Endothelial cell of umbilical vein (primary cell): ENCODE measurements around the gene LTA4H. TPM values are rescaled to one million over a fixed set of nuclear protein-coding genes. Genes with fewer than 3 reads are reported as not detected.

Source experiments
- BruUV-seq: library from RNA; stranded (reverse); fragments of 400-500 nt; replicated peaks from 2 replicates; lab custom pipeline; 2021; lab: Mats Ljungman, UMichigan
- CTCF ChIA-PET: fragments of 300-600, 350-600 bp; sonication (Branson Sonifier 250); formaldehyde crosslinking; loops from one replicate; lab custom pipeline; 2021; ENCODE audit warnings: antibody characterized with exemption, inconsistent platforms; lab: Charles Lee
- POLR2A ChIA-PET: fragments of 300-600, 350-600 bp; sonication (Branson Sonifier 250); formaldehyde crosslinking; loops from one replicate; lab custom pipeline; 2021; ENCODE audit warnings: antibody characterized with exemption, inconsistent platforms; lab: Charles Lee
- DNase-seq: peaks from one replicate; pipeline ENCODE4 v3.0.0-alpha.2; 2011; ENCODE audit warnings: low read depth, low spot score
- FAIRE-seq: peaks from 2 replicates; lab custom pipeline; 2011; peaks lifted over from hg19 to GRCh38; lab: Jason Lieb, UNC
- H2AFZ ChIP-seq: 2 replicates; pipeline ENCODE4 v1.6.0; 2012; ENCODE audit warnings: low read depth, low read length, control low read depth, inconsistent platforms
- H3K27ac ChIP-seq: 2 replicates; pipeline ENCODE4 v1.5.1; 2011; ENCODE audit warnings: low read depth, mild to moderate bottlenecking, control low read depth, low read length, moderate library complexity; ENCODE audit not compliant: insufficient read depth
- H3K27me3 ChIP-seq, 2 experiments: 2 replicates each; pipeline versions ENCODE4 v1.6.0 to v1.6.1; 2011; ENCODE audit warnings: low read length in 2 of 2, mixed read lengths in 1 of 2; ENCODE audit not compliant: control insufficient read depth in 2 of 2, insufficient read depth in 2 of 2
- H3K36me3 ChIP-seq, 2 experiments: 2 replicates in 1 of 2; 3 replicates in 1 of 2; pipeline ENCODE4 v1.5.1; 2011; ENCODE audit warnings: low read length in 2 of 2, mild to moderate bottlenecking in 1 of 2, moderate library complexity in 1 of 2; ENCODE audit not compliant: control insufficient read depth in 2 of 2, insufficient read depth in 2 of 2; ENCODE audit errors: extremely low read depth in 1 of 2
- H3K4me1 ChIP-seq: 3 replicates; pipeline ENCODE4 v1.5.1; 2011; ENCODE audit warnings: mild to moderate bottlenecking, low read length; ENCODE audit not compliant: control insufficient read depth, insufficient read depth; ENCODE audit errors: extremely low read depth
- H3K4me2 ChIP-seq: 2 replicates; pipeline ENCODE4 v1.6.1; 2011; ENCODE audit warnings: low read length, control low read depth, mixed read lengths; ENCODE audit not compliant: insufficient read depth
- H3K4me3 ChIP-seq, 3 experiments: fragments of 200-600 bp in 1 of 3; sonication (generic), shearing (Covaris generic) in 1 of 3; replicated peaks in 1 of 3; 2 replicates each; pipeline ENCODE4 v1.5.1; 2011 to 2016; ENCODE audit warnings: control low read depth in 3 of 3, low read length in 3 of 3, mild to moderate bottlenecking in 2 of 3, inconsistent platforms in 1 of 3, low read depth in 1 of 3, moderate library complexity in 1 of 3; ENCODE audit not compliant: insufficient read depth in 1 of 3
- H3K79me2 ChIP-seq: 2 replicates; pipeline ENCODE4 v1.6.0; 2012; ENCODE audit warnings: low read length, inconsistent platforms; ENCODE audit not compliant: control insufficient read depth, insufficient read depth
- H3K9ac ChIP-seq: replicated peaks from 2 replicates; pipeline ENCODE3; 2011; ENCODE audit warnings: low read length, control low read depth; ENCODE audit not compliant: insufficient read depth; ENCODE audit errors: extremely low read depth
- H3K9me1 ChIP-seq: replicated peaks from 3 replicates; pipeline ENCODE4 v1.6.0; 2011; ENCODE audit warnings: mild to moderate bottlenecking, low read length; ENCODE audit not compliant: control insufficient read depth, insufficient read depth; ENCODE audit errors: extremely low read depth
- H3K9me3 ChIP-seq: replicated peaks from 2 replicates; pipeline ENCODE4 v1.5.1; 2012; ENCODE audit warnings: low read length, inconsistent platforms; ENCODE audit not compliant: control insufficient read depth, insufficient read depth
- H4K20me1 ChIP-seq: replicated peaks from 2 replicates; pipeline ENCODE3; 2011; ENCODE audit warnings: mild to moderate bottlenecking, low read length; ENCODE audit not compliant: control insufficient read depth, insufficient read depth; ENCODE audit errors: extremely low read depth
- CTCF ChIP-seq, 2 donors: IDR thresholded peaks; 1 replicate in 1 of 2; 2 replicates in 1 of 2; pipeline ENCODE4 v1.5.1; 2011; ENCODE audit warnings: low read length in 2 of 2, mild to moderate bottlenecking in 2 of 2, moderate library complexity in 2 of 2, control low read depth in 1 of 2, inconsistent platforms in 1 of 2, low read depth in 1 of 2; ENCODE audit not compliant: insufficient read depth in 1 of 2; ENCODE audit errors: extremely low read depth in 1 of 2
- EZH2 ChIP-seq: IDR thresholded peaks from 2 replicates; pipeline ENCODE4 v1.6.1; 2012; ENCODE audit warnings: borderline replicate concordance, low read depth, mild to moderate bottlenecking, moderate library complexity, low read length, inconsistent platforms; ENCODE audit not compliant: severe bottlenecking
- FOS ChIP-seq: IDR thresholded peaks from 2 replicates; pipeline ENCODE4 v1.6.1; 2011; ENCODE audit warnings: mild to moderate bottlenecking, low read length, moderate library complexity, borderline replicate concordance; ENCODE audit not compliant: insufficient read depth
- GATA2 ChIP-seq: IDR thresholded peaks from 2 replicates; pipeline ENCODE4 v1.7.0; 2011; ENCODE audit warnings: low read depth, mild to moderate bottlenecking, moderate library complexity, mixed read lengths, low read length; ENCODE audit not compliant: insufficient read length, insufficient read depth
- JUN ChIP-seq: IDR thresholded peaks from 2 replicates; pipeline ENCODE4 v1.6.1; 2011; ENCODE audit warnings: borderline replicate concordance, low read depth; ENCODE audit not compliant: insufficient read length, insufficient read depth
- MAX ChIP-seq: IDR thresholded peaks from 2 replicates; pipeline ENCODE4 v1.6.1; 2011; ENCODE audit not compliant: insufficient read depth, insufficient read length
- MYC ChIP-seq: IDR thresholded peaks from one replicate; pipeline ENCODE4 v1.6.1; 2011; ENCODE audit warnings: mild to moderate bottlenecking, low read depth, low read length
- POLR2A ChIP-seq: IDR thresholded peaks from 2 replicates; pipeline ENCODE4 v1.6.1; 2012; ENCODE audit warnings: low read depth, mild to moderate bottlenecking, control low read depth, low read length
- POLR2AphosphoS5 ChIP-seq: IDR thresholded peaks from 2 replicates; pipeline ENCODE4 v1.6.1; 2012; ENCODE audit warnings: low read depth, mild to moderate bottlenecking, control low read depth, low read length, moderate library complexity; ENCODE audit not compliant: insufficient read depth
- dilution Hi-C: fragments of 300-500 bp; cut with MboI; formaldehyde crosslinking; loops from one replicate; pipeline ENCODE4 v1.15.0; 2019; ENCODE audit warnings: low sequenced_read_pairs; ENCODE audit not compliant: extremely low pct_ligation_motif_present
- intact Hi-C: fragments of 100-400 bp; cut with micrococcal nuclease; formaldehyde crosslinking; loops from one replicate; pipeline ENCODE4 v1.10.0; 2022
- polyA plus RNA-seq, 4 experiments: library from polyadenylated mRNA; depleted of rRNA in 3 of 4; stranded (reverse) in 3 of 4; unstranded in 1 of 4; fragments of >200 nt; gene quantifications; 2 replicates each; pipeline versions ENCODE4 v1.2.1 to v1.2.3, GENCODE V29; 2011 to 2012; ENCODE audit warnings: missing spikeins in 1 of 4
- total RNA-seq: library from RNA; stranded (reverse); gene quantifications from 2 replicates; pipeline ENCODE4 v1.2.3, GENCODE V29; 2021

The LTA4H gene
- total and polyA plus RNA-seq, 2 donors (not counting 3 experiments of a cell fraction or from before 2014, with no cell fraction given): 77.1 to 85.2 TPM

GRCh38 chr12:96036765-96037455 lies 1.5 kb upstream of the LTA4H start:
- H3K9me3 ChIP-seq: no peaks in the 10 kb centered on the region
- H3K4me3 ChIP-seq: no peak overlapping the region
- no TSS peak for BruUV-seq
- no peaks in the 10 kb centered on the region for H3K79me2 ChIP-seq
- no peaks in the 10 kb centered on the region for H3K27me3 ChIP-seq
- DNase-seq: no peak
- intact Hi-C loops: no loop called here
- no peak overlapping the region for H3K27ac ChIP-seq
- H3K4me1 ChIP-seq: peaks cover 10% of the 10 kb centered on the region
- H3K4me2 ChIP-seq: no peak overlapping the region
- no peak overlapping the region for H3K9ac ChIP-seq
- CTCF ChIA-PET: interaction anchor here (1.4 kb wide), 1 partner anchor 12 kb away, joined by 5 read pairs; no protein-coding TSS in a partner anchor
- H3K9me1 ChIP-seq: no peaks in the 10 kb centered on the region
- dilution Hi-C loops: no loop called here
- no peak overlapping the region for H2AFZ ChIP-seq
- FAIRE-seq: no peak
- no peak for TF ChIP-seq EZH2
- no peak for TF ChIP-seq CTCF (IDR thresholded peaks at IDR 0.05; ENCODE audit: extremely low read depth in 1 of 2, insufficient read depth in 1 of 2, low read depth in 1 of 2, low read length in 2 of 2)
- no peak for TF ChIP-seq POLR2AphosphoS5
- TF ChIP-seq MAX: no peak
- TF ChIP-seq MYC: no peak
- no peak for TF ChIP-seq GATA2
- no peak for TF ChIP-seq FOS
- no peak for TF ChIP-seq POLR2A
- no peak for TF ChIP-seq JUN
- H3K36me3 ChIP-seq: no peaks in the 10 kb centered on the region
- no peaks in the 10 kb centered on the region for H4K20me1 ChIP-seq
- POLR2A ChIA-PET: no interaction called here
